Measurements from ENCODE around the gene HEPHL1. TPM values are rescaled to one million over a fixed set of nuclear protein-coding genes. Genes with fewer than 3 reads are reported as not detected.
"Not testable (repeated sequence)": the region's sequence is repeated elsewhere in the genome, so short reads cannot be mapped to it uniquely, and the experiment has no call there.

Gene HEPHL1
- total RNA-seq, 1 donor from 2014 or later = 0.02 TPM

DNA sequence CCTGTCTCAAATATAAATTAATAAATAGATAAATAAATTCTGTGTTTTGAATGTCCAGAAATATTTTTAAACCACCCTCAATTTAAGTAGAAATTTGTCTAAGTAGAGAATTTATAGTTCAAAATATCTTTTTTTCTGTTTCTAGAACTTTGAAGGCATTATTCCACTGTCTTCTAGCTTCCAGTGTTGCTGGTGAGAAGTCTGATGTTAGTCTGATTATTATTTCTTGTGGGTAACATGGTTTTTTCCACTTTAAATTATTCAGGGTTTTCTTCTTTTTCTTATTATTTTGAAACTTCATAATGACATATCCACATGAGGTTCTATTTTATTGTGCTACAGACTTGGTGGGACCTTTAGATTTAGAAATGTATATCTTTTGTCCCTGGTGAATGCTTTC, 46.4 kb upstream of the HEPHL1 start:
- H3K27me3 ChIP-seq = no peaks in the 10 kb centered on the region
- Mint-ChIP-seq H3K4me3 (no peak overlapping the region), H3K36me3 (no peaks in the 10 kb centered on the region), H3K27ac (no peak overlapping the region), H3K27me3 (ENCODE audit: insufficient read depth, low read depth) (peaks cover 4% of the 10 kb centered on the region), H3K4me1 (no peaks in the 10 kb centered on the region), H3K9me3 (peaks cover 10% of the 10 kb centered on the region)
- no peaks in the 10 kb centered on the region for H3K9me3 ChIP-seq (ENCODE audit: low read depth)
- no peaks in the 10 kb centered on the region for H4K20me1 ChIP-seq (ENCODE audit: low read depth)
- H2AFZ ChIP-seq (replicated peaks) = no peak overlapping the region
- no peaks in the 10 kb centered on the region for H3F3A ChIP-seq (ENCODE audit: low read depth)
- TF ChIP-seq EZH2phosphoT487 (IDR thresholded peaks at IDR 0.05) (no peak), EZH2 (IDR thresholded peaks at IDR 0.05) (no peak)
- TF ChIP-seq, protein P1, sequence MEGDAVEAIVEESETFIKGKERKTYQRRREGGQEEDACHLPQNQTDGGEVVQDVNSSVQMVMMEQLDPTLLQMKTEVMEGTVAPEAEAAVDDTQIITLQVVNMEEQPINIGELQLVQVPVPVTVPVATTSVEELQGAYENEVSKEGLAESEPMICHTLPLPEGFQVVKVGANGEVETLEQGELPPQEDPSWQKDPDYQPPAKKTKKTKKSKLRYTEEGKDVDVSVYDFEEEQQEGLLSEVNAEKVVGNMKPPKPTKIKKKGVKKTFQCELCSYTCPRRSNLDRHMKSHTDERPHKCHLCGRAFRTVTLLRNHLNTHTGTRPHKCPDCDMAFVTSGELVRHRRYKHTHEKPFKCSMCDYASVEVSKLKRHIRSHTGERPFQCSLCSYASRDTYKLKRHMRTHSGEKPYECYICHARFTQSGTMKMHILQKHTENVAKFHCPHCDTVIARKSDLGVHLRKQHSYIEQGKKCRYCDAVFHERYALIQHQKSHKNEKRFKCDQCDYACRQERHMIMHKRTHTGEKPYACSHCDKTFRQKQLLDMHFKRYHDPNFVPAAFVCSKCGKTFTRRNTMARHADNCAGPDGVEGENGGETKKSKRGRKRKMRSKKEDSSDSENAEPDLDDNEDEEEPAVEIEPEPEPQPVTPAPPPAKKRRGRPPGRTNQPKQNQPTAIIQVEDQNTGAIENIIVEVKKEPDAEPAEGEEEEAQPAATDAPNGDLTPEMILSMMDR (IDR thresholded peaks at IDR 0.05) = no peak
- no peak overlapping the region for H3K4me3 ChIP-seq
- no peak for DNase-seq (ENCODE audit: low spot score)
- no peak overlapping the region for H3K27ac ChIP-seq
- H3K36me3 ChIP-seq = no peaks in the 10 kb centered on the region
- no peaks in the 10 kb centered on the region for H3K4me1 ChIP-seq
- H3K79me2 ChIP-seq (ENCODE audit: low read depth) = no peaks in the 10 kb centered on the region
- H3K4me2 ChIP-seq = no peak overlapping the region
- no peak overlapping the region for H3K9ac ChIP-seq

DNA sequence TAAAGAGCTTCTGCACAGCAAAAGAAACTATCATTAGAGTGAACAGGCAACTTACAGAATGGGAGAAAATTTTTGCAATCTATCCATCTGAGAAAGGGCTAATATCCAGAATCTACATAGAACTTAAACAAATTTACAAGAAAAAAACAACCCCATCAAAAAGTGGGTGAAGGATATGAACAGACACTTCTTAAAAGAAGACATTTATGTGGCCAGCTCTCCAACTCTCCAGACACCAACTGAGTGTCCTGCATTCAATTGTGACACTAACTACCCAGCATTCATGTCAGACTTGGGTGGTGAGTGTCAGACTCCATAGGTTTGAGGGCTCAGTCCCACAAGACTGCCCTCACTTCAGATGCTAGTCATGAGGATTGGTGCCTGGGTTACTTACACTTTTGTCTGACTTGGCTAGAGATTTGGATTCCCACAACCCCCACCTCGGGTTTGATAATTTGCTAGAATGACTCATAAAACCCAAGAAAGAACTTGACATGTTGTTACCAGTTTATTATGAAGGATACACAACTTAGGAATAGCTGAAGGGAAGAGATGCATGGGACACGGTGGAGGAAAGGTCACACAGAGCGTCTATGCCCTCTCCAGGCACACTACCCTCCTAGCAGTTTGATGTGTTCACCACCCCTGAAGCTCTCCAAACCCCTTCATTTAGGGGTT, 44.4 kb upstream of the HEPHL1 start:
- H3K4me1 ChIP-seq; H3K4me3 ChIP-seq; H3K27ac Mint-ChIP-seq; H3F3A ChIP-seq (ENCODE audit: low read depth); H3K36me3 Mint-ChIP-seq; H3K27me3 ChIP-seq; H3K4me1 Mint-ChIP-seq; H3K9ac ChIP-seq; H3K27ac ChIP-seq; DNase-seq (ENCODE audit: low spot score); H4K20me1 ChIP-seq (ENCODE audit: low read depth); H3K4me3 Mint-ChIP-seq; H3K9me3 ChIP-seq (ENCODE audit: low read depth); H2AFZ ChIP-seq (replicated peaks); H3K27me3 Mint-ChIP-seq (ENCODE audit: insufficient read depth, low read depth); H3K4me2 ChIP-seq; H3K79me2 ChIP-seq (ENCODE audit: low read depth); H3K36me3 ChIP-seq: not testable (repeated sequence)
- peaks cover 10% of the 10 kb centered on the region for H3K9me3 Mint-ChIP-seq

DNA sequence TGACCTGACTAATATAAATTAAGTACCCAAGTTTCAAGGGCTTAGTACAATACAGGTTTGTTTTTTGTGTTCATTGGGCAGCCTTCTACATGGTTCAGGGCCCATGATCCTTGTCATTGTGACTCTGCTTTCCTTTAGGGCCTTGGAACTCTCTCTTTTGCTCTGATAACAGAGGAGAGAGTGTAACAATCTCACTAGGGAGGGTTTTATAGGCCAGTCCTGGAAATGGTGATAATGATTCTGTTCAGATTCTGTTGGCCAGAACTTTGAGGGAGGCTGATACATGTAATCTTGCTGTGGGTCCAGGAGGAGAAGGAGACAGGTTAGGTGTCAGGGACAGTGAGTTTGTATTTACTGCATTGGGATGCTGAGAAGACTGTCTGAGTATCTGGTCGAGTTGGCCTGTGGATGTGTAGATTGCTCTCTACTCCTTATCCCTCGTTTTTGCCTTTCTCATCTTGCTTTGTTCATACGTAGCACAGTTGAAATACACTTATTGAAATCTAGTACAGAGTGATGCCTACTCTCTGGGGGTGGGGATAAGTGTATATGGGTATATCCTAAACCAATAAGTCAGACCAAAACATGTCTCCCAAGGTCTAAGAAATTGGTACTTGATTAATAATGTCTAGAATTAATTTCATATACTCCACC, 37.5 kb upstream of the HEPHL1 start:
- TF ChIP-seq EZH2 (IDR thresholded peaks at IDR 0.05) = no peak
- no peak for TF ChIP-seq EZH2phosphoT487 (IDR thresholded peaks at IDR 0.05)
- TF ChIP-seq, protein P1 (IDR thresholded peaks at IDR 0.05) = no peak
- Mint-ChIP-seq H3K4me1 (peaks cover 3% of the 10 kb centered on the region), H3K27ac (no peak overlapping the region), H3K9me3 (no peaks in the 10 kb centered on the region), H3K27me3 (ENCODE audit: insufficient read depth, low read depth) (peaks cover 4% of the 10 kb centered on the region), H3K36me3 (no peaks in the 10 kb centered on the region), H3K4me3 (no peak overlapping the region)
- no peaks in the 10 kb centered on the region for H3F3A ChIP-seq (ENCODE audit: low read depth)
- no peaks in the 10 kb centered on the region for H3K27me3 ChIP-seq
- H3K9me3 ChIP-seq (ENCODE audit: low read depth) = no peaks in the 10 kb centered on the region
- no peak overlapping the region for H3K27ac ChIP-seq
- no peak overlapping the region for H3K9ac ChIP-seq
- H3K4me2 ChIP-seq = no peak overlapping the region
- H3K36me3 ChIP-seq = no peaks in the 10 kb centered on the region
- no peak overlapping the region for H3K4me3 ChIP-seq
- H3K79me2 ChIP-seq (ENCODE audit: low read depth) = no peaks in the 10 kb centered on the region
- H4K20me1 ChIP-seq (ENCODE audit: low read depth) = no peaks in the 10 kb centered on the region
- DNase-seq (ENCODE audit: low spot score) = no peak
- no peak overlapping the region for H2AFZ ChIP-seq (replicated peaks)
- H3K4me1 ChIP-seq = no peaks in the 10 kb centered on the region

DNA sequence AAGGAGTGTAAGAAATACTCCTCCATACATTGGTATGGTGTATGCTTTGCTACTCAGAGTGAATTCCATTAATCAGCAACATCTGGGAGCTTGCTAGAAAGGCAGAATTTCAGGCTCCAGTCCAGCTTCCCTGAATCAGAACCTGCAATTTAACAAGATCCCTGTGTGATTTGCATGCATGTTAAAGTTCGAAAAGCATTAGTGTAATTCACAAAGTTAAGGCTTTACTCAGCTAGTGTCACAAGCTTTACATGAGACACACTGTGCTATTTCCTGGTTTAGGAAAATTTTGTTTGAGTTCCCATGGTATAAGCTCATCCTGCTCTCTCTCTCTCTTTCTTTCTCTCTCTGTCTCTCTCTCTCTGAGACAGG, 37.0 kb upstream of the HEPHL1 start:
- no peaks in the 10 kb centered on the region for H3K27me3 ChIP-seq
- Mint-ChIP-seq H3K27me3 (ENCODE audit: insufficient read depth, low read depth) (peaks cover 4% of the 10 kb centered on the region), H3K36me3 (no peaks in the 10 kb centered on the region), H3K27ac (no peak overlapping the region), H3K9me3 (no peaks in the 10 kb centered on the region), H3K4me1 (peaks cover 3% of the 10 kb centered on the region), H3K4me3 (no peak overlapping the region)
- no peak overlapping the region for H3K9ac ChIP-seq
- no peaks in the 10 kb centered on the region for H3K79me2 ChIP-seq (ENCODE audit: low read depth)
- no peaks in the 10 kb centered on the region for H4K20me1 ChIP-seq (ENCODE audit: low read depth)
- no peak overlapping the region for H3K27ac ChIP-seq
- H3K4me1 ChIP-seq = no peaks in the 10 kb centered on the region
- no peaks in the 10 kb centered on the region for H3F3A ChIP-seq (ENCODE audit: low read depth)
- H3K4me2 ChIP-seq = no peak overlapping the region
- no peak for DNase-seq (ENCODE audit: low spot score)
- no peak overlapping the region for H3K4me3 ChIP-seq
- H3K9me3 ChIP-seq (ENCODE audit: low read depth) = no peaks in the 10 kb centered on the region
- no peaks in the 10 kb centered on the region for H3K36me3 ChIP-seq
- H2AFZ ChIP-seq (replicated peaks) = no peak overlapping the region
- no peak for TF ChIP-seq EZH2phosphoT487 (IDR thresholded peaks at IDR 0.05)
- no peak for TF ChIP-seq EZH2 (IDR thresholded peaks at IDR 0.05)
- TF ChIP-seq, protein P1 (IDR thresholded peaks at IDR 0.05) = no peak

Measured in neural progenitor cell (in vitro differentiated cells).